Activated CD4-positive, CD25-positive, alpha-beta regulatory T cell treated with anti-CD3 and anti-CD28 coated beads, Interleukin-2, amount 50 U/mL, for 24 hours (primary cell): ENCODE results near the gene PNPLA6.
"Not testable (repeated sequence)": the region's sequence is repeated elsewhere in the genome, so short reads cannot be mapped to it uniquely, and the experiment has no call there.

Experiments used
- ATAC-seq, 2 donors: fragments of 150-1000 bp; cut with Tn5 transposase; one replicate each; pipeline ENCODE4 v1.10.0; 2021; ENCODE audit warnings: mild to moderate bottlenecking in 1 of 2, moderate library complexity in 1 of 2

PNPLA6 gene

GRCh38 chr19:7533925-7534480, 1.5 kb upstream of the PNPLA6 start:
- peak; percentile 60 to 64 for ATAC-seq

DNA sequence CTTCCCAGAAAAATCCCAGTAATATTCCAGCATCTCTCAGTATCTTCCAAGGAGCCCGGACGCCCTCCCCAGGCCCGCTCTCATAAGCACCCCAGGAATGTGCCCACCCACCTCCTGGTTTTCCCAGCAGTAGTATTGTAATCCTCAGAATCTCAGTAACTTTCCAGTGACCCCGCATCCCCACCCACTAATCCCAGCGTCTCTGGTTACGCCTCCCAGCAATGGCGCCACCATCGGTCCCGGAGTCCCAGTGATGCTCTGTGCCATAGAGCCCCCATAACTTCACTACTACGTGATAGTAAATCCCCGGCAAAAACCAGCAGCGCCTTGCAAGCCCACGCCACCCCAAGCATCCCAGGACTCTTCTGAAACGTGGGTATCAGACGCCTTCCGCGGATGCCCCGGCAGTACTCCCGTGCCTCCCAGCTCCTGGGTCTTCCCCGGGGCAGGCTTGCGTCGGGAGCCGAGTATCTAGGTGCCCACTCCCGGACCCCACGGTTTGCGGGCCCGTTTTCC, 928 bp upstream of the PNPLA6 start:
- ATAC-seq, result peak; percentile 3 to 13

- no peak for ATAC-seq
These were observed 630 bp downstream of the PNPLA6 start for GRCh38 chr19:7535998-7536695.

GRCh38 chr19:7538990-7539389, 3.5 kb downstream of the PNPLA6 start:
- not testable (repeated sequence) for ATAC-seq

DNA sequence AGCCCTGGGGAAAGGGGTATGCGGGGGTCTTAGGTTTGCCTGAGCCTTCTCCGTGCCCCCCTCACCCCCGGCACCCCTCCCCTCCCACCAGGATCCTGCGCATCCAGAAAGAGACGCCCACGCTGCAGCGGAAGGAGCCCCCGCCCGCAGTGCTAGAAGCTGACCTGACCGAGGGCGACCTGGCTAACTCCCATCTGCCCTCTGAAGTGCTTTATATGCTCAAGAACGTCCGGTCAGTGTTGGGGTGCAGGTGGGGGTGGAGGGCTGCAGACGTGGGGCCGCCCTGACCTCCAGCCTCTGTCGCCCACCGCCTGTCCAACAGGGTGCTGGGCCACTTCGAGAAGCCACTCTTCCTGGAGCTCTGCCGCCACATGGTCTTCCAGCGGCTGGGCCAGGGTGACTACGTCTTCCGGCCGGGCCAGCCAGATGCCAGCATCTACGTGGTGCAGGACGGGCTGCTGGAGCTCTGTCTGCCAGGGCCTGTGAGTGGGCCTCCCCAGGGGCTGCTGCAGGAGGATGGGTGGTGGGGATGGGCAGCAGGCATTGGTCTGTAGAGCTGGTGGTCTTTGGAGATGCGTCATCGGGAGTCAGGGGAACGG, 4.4 kb downstream of the PNPLA6 start:
- ATAC-seq, result no peak

- peak; percentile 47 to 51 for ATAC-seq
These were observed 5.4 kb downstream of the PNPLA6 start for GRCh38 chr19:7540761-7541474.

DNA sequence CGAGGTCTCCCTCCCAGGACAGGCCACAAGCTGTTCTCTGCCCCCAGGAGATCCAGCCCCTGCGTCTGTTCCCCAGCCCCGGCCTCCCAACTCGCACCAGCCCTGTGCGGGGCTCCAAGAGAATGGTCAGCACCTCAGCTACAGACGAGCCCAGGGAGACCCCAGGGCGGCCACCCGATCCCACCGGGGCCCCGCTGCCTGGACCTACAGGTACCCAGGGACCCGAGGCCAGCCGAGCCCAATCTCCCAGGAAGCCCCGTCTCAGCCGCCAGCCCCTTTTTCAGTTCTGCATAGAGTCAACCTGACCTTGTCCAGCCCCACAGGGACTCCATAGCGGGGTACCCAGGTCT, 5.9 kb downstream of the PNPLA6 start:
- no peak for ATAC-seq

DNA sequence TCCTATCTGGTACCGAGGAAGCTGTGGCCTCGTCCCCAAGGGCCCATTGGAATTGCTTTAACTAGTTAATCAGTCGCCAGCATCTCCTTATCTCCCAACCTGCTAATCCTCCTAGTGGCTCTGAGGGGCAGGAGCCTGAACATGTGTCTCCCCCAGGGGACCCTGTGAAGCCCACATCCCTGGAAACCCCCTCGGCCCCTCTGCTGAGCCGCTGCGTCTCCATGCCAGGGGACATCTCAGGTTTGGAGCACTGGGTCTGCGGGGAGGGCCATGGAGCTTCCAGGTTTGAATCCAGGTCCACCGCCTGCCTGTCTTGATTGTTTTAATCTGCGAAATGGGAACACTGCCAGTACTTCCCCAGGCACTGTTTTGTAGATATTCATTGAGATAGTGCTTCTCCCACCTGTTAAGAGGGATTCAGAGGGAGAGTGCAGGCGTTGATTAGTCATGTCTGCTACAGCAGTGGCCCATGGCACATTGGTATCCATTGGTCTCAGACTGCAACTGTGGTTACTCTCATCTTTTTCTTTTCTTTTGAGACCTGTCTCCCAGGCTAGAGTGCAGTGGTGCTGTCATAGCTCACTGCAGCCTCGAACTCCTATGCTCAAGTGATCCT, 6.4 kb downstream of the PNPLA6 start:
- ATAC-seq, result no peak

- no peak for ATAC-seq
These were observed 7.2 kb downstream of the PNPLA6 start for GRCh38 chr19:7542556-7543348.

GRCh38 chr19:7544626-7545025, 9.1 kb downstream of the PNPLA6 start:
- no peak for ATAC-seq

GRCh38 chr19:7545300-7545699, 9.8 kb downstream of the PNPLA6 start:
- ATAC-seq, result no peak

- peak; percentile 26 to 34 for ATAC-seq
These were observed 10.4 kb downstream of the PNPLA6 start for GRCh38 chr19:7545904-7546303.

GRCh38 chr19:7547159-7547558, 11.6 kb downstream of the PNPLA6 start:
- no peak for ATAC-seq

DNA sequence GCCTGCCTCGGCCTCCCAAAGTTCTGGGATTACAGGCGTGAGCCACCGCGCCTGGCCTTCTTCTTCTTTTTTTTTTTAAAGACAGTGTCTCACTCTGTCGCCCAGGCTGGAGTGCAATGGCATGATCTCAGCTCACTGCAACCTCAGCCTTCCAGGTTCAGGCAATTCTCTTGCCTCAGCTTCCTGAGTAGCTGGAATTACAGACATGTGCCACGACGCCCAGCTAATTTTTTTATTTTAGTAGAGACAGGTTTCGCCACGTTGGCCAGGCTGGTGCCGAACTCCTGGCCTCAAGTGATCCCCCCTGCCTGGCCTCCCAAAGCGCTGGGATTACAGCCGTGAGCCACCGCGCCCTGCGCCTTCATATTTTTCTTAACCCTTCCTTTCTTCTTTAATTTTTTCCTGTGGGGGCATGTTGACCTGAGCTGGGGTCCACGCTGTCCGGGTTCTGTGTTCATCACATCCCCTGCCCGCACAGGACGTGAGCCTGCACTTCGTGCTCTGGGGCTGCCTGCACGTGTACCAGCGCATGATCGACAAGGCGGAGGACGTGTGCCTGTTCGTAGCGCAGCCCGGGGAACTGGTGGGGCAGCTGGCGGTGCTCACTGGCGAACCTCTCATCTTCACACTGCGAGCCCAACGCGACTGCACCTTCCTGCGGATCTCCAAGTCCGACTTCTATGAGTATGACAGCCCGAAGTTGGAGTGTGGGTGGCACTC, 14.1 kb downstream of the PNPLA6 start:
- ATAC-seq, result no peak

GRCh38 chr19:7550169-7550770, 14.8 kb downstream of the PNPLA6 start:
- no peak for ATAC-seq

GRCh38 chr19:7550987-7551761, 15.7 kb downstream of the PNPLA6 start:
- peak; percentile 20 to 58 for ATAC-seq

- ATAC-seq, result no peak
These were observed 17.3 kb downstream of the PNPLA6 start for GRCh38 chr19:7552781-7553180.

GRCh38 chr19:7554565-7554964, 19.0 kb downstream of the PNPLA6 start:
- no peak for ATAC-seq

DNA sequence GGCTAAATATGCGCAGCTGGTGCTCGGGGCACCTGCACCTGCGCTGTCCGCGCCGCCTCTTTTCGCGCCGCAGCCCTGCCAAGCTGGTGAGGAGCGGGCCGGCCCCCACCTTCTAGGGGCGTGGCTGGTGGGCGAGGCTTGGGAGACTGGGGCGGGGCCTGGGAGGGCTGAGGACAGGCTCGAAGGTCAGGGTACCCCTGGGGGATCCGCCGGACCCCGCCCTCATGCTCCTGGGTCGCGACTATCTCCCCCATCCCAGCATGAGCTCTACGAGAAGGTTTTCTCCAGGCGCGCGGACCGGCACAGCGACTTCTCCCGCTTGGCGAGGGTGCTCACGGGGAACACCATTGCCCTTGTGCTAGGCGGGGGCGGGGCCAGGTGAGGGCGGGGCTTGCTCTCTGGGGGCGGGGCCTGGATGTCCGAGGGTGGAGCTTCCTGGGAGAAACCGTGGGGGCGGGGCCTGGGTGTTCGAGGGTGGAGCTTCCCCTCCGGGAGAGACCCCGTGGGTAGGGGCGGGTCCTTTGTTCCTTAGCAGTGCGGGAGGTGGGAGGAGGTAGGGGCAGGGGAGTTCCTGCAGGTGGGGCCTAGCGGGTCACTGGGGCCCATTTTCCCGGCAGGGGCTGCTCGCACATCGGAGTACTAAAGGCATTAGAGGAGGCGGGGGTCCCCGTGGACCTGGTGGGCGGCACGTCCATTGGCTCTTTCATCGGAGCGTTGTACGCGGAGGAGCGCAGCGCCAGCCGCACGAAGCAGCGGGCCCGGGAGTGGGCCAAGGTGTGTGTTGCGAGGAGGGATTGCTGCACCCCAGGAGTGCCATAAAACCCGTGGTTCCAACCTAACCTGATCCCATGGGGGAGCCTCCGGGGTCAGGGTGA, 19.7 kb downstream of the PNPLA6 start:
- ATAC-seq, result no peak
